GM21526 (cell line): ENCODE results near the gene EIF3F.
A peak's percentile ranks its signal among the peaks of the same experiment; 100 is the strongest.

ENCODE experiments used
- ATAC-seq: cut with Tn5 transposase; IDR thresholded peaks from one replicate; pipeline ENCODE4 v1.9.1; 2021; ENCODE audit warnings: moderate library complexity; ENCODE audit not compliant: unreplicated experiment, low FRiP score

EIF3F gene

DNA sequence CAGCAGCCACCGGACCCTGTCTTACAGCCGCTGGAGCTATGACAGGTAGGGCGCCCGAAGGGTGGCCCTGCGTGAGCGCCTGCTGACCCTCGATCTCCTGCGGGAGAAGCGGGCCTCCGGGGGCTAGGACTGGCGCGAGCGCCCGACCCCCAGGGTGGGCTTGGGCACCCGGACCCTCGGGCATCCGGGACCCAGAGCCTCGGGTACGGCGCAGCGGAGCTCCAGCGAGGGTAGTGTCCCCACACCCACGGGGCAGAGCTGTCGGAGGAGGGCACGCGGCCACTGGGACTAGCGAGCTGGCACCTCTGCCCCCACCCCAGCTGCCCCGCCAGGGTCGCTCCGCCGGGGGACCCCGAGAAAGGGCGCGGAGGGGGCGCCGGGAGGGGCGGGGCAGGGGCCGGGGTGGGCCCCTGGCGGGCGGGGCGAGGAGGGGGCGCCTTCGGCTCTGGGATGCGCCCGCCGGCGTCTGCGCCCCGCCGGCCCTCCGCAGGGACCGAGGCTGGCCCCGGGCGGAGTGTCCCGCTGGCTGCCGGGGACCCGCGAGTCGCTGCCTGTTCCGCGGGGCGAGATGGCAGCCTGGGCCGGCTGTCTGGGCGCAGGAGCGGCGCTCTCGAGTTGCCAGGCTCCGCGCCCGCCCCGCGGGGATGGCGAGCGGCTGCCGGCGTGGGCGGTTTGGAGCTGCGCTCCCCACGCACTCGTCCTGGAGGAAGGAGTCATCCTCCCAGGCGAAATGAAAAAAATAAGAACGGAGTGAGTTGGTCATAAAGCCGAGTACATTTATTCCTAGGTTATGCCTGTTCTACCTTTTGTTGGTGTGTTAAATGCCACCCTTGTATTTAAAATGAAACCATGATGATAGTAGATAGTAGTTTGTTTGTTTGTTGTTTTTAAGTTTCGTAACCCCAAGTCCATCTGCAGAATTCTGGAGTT lies 32.4 kb downstream of the EIF3F start:
- ATAC-seq: no peak

- no peak for ATAC-seq
These were observed 33.1 kb downstream of the EIF3F start for GRCh38 chr11:8020244-8020597.

DNA sequence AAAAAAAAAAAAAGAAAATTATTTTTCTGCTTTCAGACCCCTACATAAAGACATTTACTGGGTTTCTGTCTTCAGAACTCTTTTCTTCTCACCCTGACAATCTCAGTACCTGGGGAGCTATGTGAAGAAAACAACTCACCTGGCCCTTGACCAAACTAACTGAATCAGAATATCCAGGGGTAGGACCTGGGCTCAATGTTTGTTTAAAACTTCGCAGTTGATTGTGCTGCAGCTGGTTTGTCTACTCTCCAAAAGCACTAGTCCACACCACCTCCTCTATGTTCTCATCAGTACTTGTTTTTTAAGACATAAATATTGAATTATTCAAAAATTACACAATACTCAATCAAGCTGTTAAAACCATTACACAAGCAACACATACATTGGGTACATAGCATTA lies 34.8 kb downstream of the EIF3F start:
- no peak for ATAC-seq

GRCh38 chr11:8022876-8023275 lies 35.7 kb downstream of the EIF3F start:
- no peak for ATAC-seq

- no peak for ATAC-seq
These were observed 36.9 kb downstream of the EIF3F start for GRCh38 chr11:8023831-8024555.

- no peak for ATAC-seq
These were observed 38.0 kb downstream of the EIF3F start for GRCh38 chr11:8025123-8025522.

DNA sequence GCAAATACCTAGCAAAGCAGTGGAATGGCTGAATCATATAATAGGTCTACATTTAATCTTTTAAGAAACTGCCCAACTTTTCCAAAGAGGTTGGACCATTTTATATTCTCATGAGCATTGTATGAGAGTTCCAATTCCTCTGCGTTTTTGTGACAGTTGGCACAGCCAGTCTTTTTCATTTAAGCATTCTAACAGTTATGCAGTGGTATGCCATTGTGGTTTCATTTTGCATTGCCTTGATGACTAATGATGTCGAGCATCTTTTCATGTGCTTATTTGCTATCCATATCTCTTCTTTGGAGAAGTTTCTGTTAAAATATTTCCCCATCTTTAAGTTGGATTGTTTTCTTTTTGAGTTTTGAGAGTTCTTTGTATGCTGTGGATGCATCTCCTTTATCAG lies 38.7 kb downstream of the EIF3F start:
- ATAC-seq: no peak

DNA sequence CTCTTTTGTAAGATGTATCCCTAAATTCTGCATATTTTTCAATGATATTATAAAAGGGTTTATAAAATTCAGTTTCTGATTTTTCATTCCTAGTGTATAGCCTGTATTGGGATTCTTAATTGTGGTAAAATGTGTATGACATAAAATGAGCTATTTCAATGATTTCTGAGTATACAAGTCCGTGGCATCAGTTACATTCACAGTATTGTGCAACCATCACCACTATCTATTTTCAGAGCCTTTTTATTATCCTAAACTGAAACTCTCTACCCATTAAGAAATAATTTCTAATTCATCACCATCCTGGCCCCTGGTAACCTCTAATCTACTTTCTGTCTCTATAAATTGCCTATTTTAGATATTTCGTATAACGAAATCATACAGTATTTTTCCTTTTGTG lies 39.8 kb downstream of the EIF3F start:
- no peak for ATAC-seq

DNA sequence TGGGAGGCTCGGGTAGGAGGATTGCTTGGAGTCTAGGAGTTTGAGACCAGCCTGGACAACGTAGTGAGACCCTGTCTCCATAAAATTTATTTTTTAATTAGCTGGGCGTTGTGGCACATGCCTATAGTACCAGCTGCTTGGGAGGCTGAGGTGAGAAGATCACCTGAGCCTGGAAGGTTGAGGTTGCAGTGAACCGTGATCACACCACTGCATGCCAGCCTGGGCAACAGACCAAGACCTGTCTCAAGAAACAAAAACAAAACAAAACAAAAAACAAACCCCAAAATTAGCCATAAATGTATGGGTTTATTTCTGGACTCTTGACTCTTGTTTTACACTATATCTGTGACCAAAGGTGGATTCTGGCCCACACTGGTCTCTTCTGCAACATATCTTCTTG lies 41.6 kb downstream of the EIF3F start:
- no peak for ATAC-seq

DNA sequence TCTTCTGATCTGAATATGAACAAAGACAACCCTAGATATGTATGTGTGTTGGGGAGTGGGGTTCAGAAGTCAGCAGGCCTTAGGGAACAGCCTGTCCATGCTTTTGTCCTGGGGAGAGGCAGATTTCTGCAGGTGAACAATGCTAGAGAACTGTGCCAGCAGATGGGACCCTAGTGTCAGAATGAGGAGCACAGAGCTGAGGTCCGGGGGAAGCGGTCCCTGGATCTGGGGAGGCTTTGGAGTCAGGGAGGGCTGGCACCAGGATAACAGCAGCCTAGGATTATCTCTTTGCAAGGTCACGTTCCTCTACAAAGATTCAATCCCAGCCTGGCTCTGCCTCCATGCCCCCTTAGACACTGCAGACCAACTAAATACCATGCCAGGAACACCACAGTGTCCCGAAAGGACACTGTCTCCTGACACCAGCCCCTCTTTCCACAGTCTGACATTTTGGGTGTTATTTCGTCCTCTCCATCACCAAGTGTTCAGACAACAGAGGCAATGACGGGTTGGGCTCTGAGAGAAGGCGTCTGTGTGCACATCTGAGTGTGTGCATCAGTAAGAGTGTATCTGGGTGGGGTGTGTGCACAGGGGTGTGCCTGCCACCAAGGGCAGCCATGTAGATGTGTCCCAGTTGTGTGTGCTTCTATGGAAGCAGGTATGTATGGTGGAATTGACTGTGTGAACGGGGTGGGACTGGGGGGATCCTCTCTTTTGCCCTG lies 43.5 kb downstream of the EIF3F start:
- ATAC-seq: no peak

GRCh38 chr11:8031248-8032115 lies 44.3 kb downstream of the EIF3F start:
- no peak for ATAC-seq

DNA sequence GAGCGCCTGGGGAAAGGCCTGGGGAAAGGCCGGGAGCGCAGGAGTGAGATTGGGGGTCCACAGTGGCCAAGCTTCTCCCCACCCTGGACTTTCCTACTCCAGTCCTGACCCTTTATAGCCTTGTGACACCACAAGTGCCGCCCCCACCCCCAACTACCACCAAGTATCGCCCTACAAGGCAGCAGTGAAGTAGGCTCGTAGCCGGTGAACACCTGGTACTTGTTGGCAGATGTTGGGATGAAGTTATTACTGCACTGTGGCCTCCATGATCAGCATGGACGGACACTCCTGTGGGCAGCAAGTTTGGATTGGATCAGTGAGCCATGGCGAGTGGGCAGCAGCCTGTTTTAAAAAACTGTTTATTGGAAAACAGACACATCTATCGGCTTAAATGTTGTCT lies 45.0 kb downstream of the EIF3F start:
- ATAC-seq: no peak

- ATAC-seq: no peak
These were observed 45.6 kb downstream of the EIF3F start for GRCh38 chr11:8032576-8033304.

- ATAC-seq: peak; percentile 85
These were observed 46.4 kb downstream of the EIF3F start for GRCh38 chr11:8033305-8034105.

GRCh38 chr11:8034106-8034585 lies 47.0 kb downstream of the EIF3F start:
- no peak for ATAC-seq

DNA sequence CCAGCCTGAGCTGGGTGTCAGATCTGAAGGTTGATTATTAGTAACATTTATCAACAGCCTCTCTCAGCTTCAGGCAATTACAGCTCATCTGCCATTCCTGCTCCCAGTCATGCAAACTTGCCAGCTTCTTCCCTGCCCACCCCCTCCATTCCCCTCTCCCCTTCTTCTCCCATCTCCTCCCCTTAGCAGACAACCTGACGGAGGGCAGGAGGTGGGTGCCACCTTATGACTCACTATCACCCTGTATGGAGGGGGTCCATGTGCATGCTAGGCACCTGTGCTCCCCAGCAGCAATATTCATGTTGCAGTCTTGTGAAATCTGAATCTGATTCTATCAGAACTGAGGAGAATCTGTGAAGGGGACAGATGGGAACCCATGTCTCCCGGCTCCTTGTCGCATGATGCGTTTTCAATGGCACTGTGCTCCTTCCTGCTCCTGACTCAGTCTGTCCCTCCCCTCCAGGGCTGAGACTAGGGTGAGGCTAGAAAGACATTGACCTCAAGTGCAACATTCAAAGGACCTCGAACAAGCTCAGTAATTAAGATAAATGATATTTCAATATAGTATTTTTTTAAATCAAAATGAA lies 47.6 kb downstream of the EIF3F start:
- ATAC-seq: no peak

DNA sequence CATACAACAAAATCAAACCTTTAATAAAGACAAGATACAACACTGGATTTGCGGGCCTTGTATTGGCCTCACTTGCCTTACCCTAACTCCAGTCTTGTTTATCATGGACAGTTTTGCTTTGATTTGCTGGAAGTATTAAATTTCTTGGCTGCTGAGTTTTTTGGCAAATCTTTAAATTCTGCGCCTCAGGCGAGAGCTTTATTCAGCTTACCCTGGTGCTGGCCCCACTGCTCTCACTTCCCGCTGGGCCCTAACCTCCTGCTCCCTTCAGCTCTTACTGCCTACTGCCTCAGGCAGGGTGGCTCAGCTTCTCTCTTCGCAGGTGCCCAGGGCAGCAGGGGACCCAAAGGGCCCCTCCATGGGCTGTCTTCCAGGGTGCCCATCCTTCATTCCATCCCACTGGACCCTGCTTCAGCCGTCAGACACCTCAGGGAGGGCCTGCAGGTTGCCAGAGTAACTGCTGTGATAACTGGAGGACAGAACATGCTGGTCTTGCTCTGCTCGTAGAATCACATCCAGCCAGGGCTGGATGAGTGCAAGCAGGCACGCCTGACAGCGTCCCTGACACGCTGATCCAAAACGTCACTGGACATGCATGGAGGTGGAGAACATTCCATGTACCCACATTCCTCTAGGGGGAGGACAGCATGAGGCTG lies 48.2 kb downstream of the EIF3F start:
- no peak for ATAC-seq
